Stimulated activated memory B cell treated with anti-CD40 and anti-IgM and Interleukin-4, amounts not matched to agents 10 μg/mL and 1 μg/mL and 100 μg/mL, for 72 hours (primary cell): Measurements from ENCODE around the gene ADAP1.
"Not testable (repeated sequence)": the region's sequence is repeated elsewhere in the genome, so short reads cannot be mapped to it uniquely, and the experiment has no call there.

Experiments used
- ATAC-seq: fragments of 150-1000 bp; cut with Tn5 transposase; 2 replicates; pipeline ENCODE4 v1.10.0; 2021
- H3K27ac Mint-ChIP-seq: one replicate; pipeline ENCODE4 v1.8.0; 2022; ENCODE audit warnings: mild to moderate bottlenecking, mixed read lengths
- H3K27me3 Mint-ChIP-seq: one replicate; pipeline ENCODE4 v1.8.0; 2022; ENCODE audit warnings: mixed read lengths
- H3K36me3 Mint-ChIP-seq: one replicate; pipeline ENCODE4 v1.8.0; 2022; ENCODE audit warnings: mixed read lengths
- H3K4me1 Mint-ChIP-seq: one replicate; pipeline ENCODE4 v1.8.0; 2022; ENCODE audit warnings: mixed read lengths
- H3K4me3 Mint-ChIP-seq: one replicate; pipeline ENCODE4 v1.8.0; 2022; ENCODE audit warnings: mild to moderate bottlenecking, moderate library complexity, mixed read lengths
- H3K9me3 Mint-ChIP-seq: one replicate; pipeline ENCODE4 v1.8.0; 2022; ENCODE audit warnings: mixed read lengths

Gene ADAP1

DNA sequence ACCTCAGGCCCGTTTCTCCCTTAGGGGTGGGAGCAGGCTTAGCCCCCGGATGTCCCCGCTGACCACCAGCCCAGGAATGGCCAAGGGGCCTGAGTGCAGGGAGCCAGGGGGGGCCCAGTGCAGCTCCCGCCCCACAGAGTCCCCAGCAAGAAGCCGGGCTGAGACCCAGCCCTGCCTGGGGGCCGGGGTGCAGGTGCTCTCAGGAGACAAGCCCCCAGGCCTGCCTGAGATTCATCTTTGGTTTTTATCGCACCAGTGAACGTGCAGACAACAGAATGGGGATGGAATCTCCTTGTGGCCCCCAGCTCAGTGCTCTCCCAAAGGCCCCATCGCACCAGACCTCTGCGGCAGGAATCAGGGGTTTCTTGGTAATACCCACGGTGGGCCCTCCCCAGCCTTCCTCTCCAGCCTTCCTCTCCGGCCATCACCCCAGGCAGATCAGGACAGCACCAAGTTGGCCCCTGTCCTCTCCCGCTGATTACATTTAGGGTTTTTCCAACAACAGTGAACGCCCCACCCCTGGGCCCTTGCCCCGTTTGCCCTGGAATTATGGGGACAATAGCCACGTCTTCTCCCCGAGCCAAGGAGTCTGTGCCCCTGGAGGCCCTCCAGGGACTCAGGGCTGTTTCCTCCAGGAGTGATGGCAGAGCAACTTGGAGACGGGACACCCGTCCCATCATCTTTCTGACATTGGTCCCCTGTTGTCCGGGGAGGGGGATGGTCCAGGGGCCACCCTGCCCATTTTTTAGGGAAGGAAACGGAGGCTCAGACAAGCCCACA is 22.4 kb downstream of the ADAP1 start:
- no peaks in the 10 kb centered on the region for H3K9me3 Mint-ChIP-seq

DNA sequence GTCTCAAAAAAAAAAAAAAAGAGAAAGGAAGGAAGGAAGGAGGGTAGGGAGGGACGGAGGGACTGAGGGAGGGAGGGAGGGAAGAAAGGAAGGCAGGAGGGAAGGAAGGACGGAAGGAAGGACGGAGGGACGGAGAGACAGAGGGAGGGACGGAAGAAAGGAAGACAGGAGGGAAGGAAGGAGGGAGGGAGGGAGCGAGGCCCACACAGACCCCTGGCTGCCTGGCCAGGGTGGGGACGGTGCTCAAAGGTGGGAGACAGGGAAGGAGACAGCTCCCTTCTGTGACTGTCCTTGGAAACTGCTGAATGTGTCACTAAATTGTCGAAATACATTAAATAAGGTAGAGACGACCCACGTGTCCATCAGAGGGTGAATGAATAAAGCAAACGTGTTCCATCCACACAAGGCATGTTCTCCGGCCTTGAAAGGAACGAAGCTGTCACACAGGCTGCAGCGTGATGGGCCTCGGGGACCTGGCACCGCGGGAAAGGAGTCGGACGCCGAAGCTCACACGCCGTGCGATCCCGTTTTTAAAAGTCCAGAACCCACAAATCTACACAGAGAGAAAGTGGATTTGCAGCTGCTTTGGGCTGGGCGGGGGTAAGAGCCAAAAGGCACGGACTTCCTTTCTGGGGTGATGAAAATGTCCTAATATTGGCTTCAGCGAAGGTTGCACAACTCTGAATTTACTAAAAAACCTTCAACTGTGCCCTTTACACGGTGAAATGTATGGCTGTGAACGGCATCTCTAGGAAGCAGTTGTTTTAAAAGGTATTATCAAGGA is 23.3 kb downstream of the ADAP1 start:
- Mint-ChIP-seq H3K36me3 (peaks cover 26% of the 10 kb centered on the region), H3K27me3 (peaks cover 7% of the 10 kb centered on the region), H3K9me3 (no peaks in the 10 kb centered on the region), H3K4me3 (no peak overlapping the region), H3K27ac (peak overlapping the region; percentile 85), H3K4me1 (peaks cover 42% of the 10 kb centered on the region)
- no peak for ATAC-seq

More for the DNA sequence above, 22.4 kb downstream of the ADAP1 start:
- H3K27me3 Mint-ChIP-seq, result peaks cover 7% of the 10 kb centered on the region
- no peak for ATAC-seq
- H3K4me1 Mint-ChIP-seq, result peaks cover 45% of the 10 kb centered on the region
- no peak overlapping the region for H3K4me3 Mint-ChIP-seq
- no peak overlapping the region for H3K27ac Mint-ChIP-seq
- H3K36me3 Mint-ChIP-seq, result peaks cover 31% of the 10 kb centered on the region

DNA sequence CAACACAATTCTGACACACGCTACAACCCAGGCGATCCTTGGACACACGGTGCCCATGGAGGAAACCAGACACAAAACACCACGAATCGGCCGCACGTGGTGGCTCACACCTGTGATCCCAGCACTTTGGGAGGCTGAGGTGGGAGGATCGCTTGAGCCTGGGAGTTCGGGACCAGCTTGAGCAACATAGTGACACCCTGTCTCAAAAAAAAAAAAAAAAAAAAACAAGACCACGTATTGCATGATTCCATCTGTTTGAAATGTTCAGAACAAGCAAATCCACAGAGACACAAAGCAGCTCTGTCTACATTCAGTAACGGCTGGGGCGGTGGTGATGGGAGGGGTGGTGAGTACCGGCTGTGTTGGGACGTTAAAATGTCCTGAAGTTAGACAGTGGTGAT is 25.2 kb downstream of the ADAP1 start:
- Mint-ChIP-seq H3K4me3 (no peak overlapping the region), H3K27ac (peak overlapping the region; percentile 85)
- no peak for ATAC-seq

GRCh38 chr7:927031-927671 is 27.3 kb downstream of the ADAP1 start:
- Mint-ChIP-seq H3K9me3 (no peaks in the 10 kb centered on the region), H3K27me3 (peaks cover 2% of the 10 kb centered on the region), H3K27ac (peak overlapping the region; percentile 76), H3K4me3 (no peak overlapping the region), H3K4me1 (peaks cover 62% of the 10 kb centered on the region), H3K36me3 (peaks cover 10% of the 10 kb centered on the region)
- ATAC-seq, result no peak

More for the DNA sequence above, 25.2 kb downstream of the ADAP1 start:
- H3K27me3 Mint-ChIP-seq, result peaks cover 7% of the 10 kb centered on the region
- no peaks in the 10 kb centered on the region for H3K9me3 Mint-ChIP-seq
- H3K4me1 Mint-ChIP-seq, result peaks cover 44% of the 10 kb centered on the region
- peaks cover 18% of the 10 kb centered on the region for H3K36me3 Mint-ChIP-seq

DNA sequence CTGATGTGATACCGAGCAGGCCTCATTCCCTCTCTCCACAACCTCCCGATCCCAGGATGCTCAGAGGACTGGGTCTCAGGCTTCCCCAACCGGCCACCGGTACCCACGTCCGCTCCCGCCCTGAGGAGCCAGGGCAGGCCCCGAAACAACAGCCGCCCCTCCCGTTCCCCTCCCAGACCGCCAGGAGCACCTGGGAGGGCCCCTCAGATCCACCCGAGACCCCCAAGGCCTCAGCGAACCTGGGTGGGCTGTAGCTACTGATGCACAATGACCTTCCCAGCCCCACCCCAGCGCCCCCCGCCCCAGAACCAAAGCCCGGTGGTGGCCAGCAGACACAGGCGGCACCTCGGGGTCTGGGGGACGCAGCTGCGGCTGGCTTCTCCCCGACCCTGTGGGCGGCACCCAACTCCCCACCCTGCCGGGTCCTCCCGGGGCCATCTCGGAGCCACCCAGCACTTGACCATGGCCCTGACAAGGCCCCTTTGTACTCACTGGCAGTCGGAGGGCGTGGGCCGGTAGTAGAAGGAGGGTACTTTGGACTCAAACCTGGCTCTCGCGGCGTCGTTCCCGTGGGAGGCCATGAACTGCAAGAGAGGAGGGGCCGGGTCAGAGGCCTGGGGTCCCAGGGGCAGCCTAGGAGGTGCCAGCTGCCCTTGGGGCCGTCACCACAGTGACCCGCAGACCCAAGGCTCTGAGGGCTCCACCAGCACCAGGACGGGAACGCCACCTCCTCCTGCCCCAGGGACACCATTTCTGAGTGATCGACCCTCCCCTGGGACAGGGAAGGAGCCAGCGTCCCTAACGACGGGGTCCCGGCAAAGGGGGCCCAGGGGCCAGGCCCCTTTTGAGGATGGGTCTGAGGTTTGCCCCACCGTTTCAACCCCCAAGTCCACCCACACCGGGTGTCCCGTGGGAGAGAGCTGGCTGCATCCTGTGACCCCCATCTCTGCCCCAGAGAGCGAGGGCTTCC is 28.1 kb downstream of the ADAP1 start:
- peaks cover 70% of the 10 kb centered on the region for H3K4me1 Mint-ChIP-seq

DNA sequence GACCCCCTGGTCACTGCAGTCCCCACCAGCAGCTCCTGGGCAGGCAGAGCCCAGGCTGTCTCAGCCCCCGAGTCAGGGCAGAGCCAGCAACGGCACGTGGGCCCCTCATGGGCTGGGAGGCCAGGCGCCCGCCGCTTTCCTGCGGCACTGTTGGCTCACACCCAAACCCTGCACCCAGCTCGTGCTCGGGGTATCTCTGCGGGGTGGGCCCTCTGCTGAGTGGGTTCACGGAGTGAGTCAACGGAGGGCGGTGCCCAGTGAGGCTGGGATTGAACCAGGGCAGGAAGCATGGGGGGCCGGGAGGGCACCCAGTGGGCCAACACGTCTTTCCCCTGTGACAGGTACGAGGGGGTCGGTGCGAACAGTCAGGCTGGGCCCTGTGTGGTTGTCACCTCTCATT is 28.9 kb downstream of the ADAP1 start:
- Mint-ChIP-seq H3K4me1 (peaks cover 78% of the 10 kb centered on the region), H3K9me3 (no peaks in the 10 kb centered on the region), H3K27ac (peak overlapping the region; percentile 85), H3K27me3 (no peaks in the 10 kb centered on the region), H3K36me3 (peaks cover 2% of the 10 kb centered on the region), H3K4me3 (no peak overlapping the region)
- ATAC-seq, result no peak

More for the DNA sequence above, 28.1 kb downstream of the ADAP1 start:
- Mint-ChIP-seq H3K9me3 (no peaks in the 10 kb centered on the region), H3K27me3 (no peaks in the 10 kb centered on the region), H3K36me3 (peaks cover 8% of the 10 kb centered on the region), H3K4me3 (no peak overlapping the region), H3K27ac (peak overlapping the region; percentile 85)
- ATAC-seq, result no peak

GRCh38 chr7:924541-925231 is 29.8 kb downstream of the ADAP1 start:
- ATAC-seq, result peak; percentile 76
- H3K27ac Mint-ChIP-seq, result peak overlapping the region; percentile 85
- H3K27me3 Mint-ChIP-seq, result no peaks in the 10 kb centered on the region
- peaks cover under 1% of the 10 kb centered on the region for H3K36me3 Mint-ChIP-seq
- peak overlapping the region; percentile 78 for H3K4me3 Mint-ChIP-seq
- H3K9me3 Mint-ChIP-seq, result no peaks in the 10 kb centered on the region
- peaks cover 72% of the 10 kb centered on the region for H3K4me1 Mint-ChIP-seq

DNA sequence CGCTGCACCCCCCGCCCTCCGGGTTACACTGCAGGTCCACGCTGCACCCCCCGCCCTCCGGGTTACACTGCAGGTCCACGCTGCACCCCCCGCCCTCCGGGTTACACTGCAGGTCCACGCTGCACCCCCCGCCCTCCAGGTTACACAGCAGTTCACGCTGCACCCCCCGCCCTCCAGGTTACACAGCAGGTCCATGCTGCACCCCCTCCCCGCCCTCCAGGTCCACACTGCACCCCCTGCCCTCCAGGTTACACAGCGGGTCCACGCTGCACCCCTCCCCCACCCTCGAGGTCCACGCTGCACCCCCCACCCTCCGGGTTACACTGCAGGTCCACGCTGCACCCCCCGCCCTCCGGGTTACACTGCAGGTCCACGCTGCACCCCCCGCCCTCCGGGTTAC is 30.4 kb downstream of the ADAP1 start:
- peaks cover 66% of the 10 kb centered on the region for H3K4me1 Mint-ChIP-seq
- not testable (repeated sequence) for H3K36me3 Mint-ChIP-seq, H3K9me3 Mint-ChIP-seq, ATAC-seq, H3K27me3 Mint-ChIP-seq, H3K4me3 Mint-ChIP-seq
- H3K27ac Mint-ChIP-seq, result peak overlapping the region; percentile 85

DNA sequence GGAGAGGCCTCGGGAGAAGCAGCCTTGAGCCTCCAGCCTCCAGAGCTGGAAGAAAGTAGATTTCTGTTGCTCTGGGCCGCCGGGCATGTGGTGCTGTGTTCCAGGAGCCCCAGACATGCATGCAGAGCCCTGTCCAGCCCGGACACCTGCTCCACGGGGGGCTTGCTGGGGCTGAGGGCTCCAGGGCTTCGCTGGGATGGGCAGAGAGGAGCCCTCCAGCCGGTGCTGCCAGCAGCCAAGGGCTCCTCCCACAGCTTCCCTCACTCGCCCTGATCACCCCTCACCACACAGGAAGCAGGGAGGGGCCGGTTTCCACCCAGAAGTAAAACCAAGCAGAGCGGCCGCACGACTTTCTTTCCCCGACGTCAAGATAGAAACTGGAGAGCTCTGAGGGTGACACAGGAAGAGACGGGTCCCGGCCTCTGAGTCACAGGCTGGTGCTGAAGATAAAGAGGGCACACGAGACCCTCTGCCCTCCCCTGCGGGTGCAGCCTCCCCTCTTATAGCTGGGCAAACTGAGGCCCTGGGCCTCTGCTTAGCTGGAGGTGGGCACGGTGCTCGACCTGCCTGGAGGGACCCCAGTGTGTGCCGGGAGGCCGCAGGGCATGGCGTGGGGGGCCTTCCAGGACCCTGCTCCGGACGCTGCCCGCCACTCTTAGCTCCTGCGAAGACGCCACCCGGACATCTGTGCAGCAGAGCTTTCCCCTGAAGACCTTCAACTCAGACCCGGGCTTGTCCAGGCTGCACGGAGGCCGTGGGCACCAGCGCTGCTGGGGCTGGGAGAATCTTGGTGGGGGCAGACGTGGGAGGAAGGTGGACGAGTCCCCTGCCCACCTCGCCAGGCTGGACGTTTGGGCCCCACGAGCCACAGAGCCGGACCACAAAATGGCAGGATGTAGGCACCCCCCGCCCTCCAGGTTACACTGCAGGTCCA is 31.1 kb downstream of the ADAP1 start:
- ATAC-seq, result peak; percentile 84
- Mint-ChIP-seq H3K27ac (peak overlapping the region; percentile 85), H3K4me3 (peak overlapping the region; percentile 71), H3K27me3 (no peaks in the 10 kb centered on the region), H3K9me3 (no peaks in the 10 kb centered on the region), H3K4me1 (peaks cover 59% of the 10 kb centered on the region), H3K36me3 (peaks cover 10% of the 10 kb centered on the region)

DNA sequence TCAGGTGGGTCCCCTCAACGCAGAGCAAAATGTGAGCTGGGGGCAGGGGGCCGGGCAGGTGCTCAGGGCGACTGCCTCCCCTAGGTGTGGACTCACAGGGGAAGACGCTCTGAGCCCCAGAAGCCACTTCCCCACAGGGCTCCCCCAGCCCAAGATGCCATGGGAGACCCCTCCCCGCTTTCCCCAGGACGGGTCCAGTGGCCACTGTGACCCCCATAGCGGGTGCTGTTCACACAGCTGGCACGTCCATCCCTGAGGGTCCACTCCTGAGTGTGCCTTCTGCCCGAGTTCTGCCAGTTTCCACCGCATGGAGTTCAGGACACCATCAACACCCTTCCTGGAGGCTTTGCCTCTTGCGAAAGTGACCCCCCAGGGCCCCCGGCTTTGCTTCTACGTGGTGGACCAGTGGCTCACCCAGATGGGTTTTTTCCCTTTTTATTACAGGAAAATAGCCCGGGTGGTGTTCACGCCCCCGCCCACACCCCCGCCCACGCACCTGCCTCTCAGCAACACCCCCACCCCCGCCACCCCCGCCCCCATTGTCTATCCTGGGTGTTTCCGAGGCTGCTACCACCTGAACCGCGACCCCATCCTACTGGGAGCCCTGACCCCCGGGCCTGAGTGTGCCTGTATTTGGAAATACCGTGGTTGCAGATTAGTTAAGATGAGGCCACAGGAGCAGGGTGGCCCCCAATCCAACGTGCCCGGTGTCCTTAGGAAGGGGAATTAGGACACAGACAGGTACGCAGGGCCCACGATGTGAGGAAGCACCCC is 32.0 kb downstream of the ADAP1 start:
- H3K9me3 Mint-ChIP-seq, result no peaks in the 10 kb centered on the region
- peak overlapping the region; percentile 85 for H3K27ac Mint-ChIP-seq
- no peak for ATAC-seq
- H3K4me3 Mint-ChIP-seq, result peak overlapping the region; percentile 71
- H3K27me3 Mint-ChIP-seq, result no peaks in the 10 kb centered on the region
- H3K36me3 Mint-ChIP-seq, result peaks cover 15% of the 10 kb centered on the region
- H3K4me1 Mint-ChIP-seq, result peaks cover 52% of the 10 kb centered on the region

GRCh38 chr7:921581-922333 is 32.7 kb downstream of the ADAP1 start:
- Mint-ChIP-seq H3K27me3 (no peaks in the 10 kb centered on the region), H3K4me1 (peaks cover 45% of the 10 kb centered on the region), H3K36me3 (peaks cover 15% of the 10 kb centered on the region), H3K27ac (peak overlapping the region; percentile 85), H3K9me3 (no peaks in the 10 kb centered on the region), H3K4me3 (peak overlapping the region; percentile 57)
- ATAC-seq, result no peak

GRCh38 chr7:921071-921461 is 33.4 kb downstream of the ADAP1 start:
- peaks cover 15% of the 10 kb centered on the region for H3K36me3 Mint-ChIP-seq
- peak overlapping the region; percentile 85 for H3K27ac Mint-ChIP-seq
- H3K27me3 Mint-ChIP-seq, result no peaks in the 10 kb centered on the region
- no peak for ATAC-seq
- H3K9me3 Mint-ChIP-seq, result no peaks in the 10 kb centered on the region
- H3K4me1 Mint-ChIP-seq, result peaks cover 43% of the 10 kb centered on the region
- peak overlapping the region; percentile 57 for H3K4me3 Mint-ChIP-seq
